PC-3 (cell line): ENCODE data around the gene IPO4. TPM values are rescaled to one million over a fixed set of nuclear protein-coding genes. Genes with fewer than 3 reads are reported as not detected.

Experiments used
- ATAC-seq: fragments of 200-7000 bp; cut with Tn5 transposase; 2 replicates; pipeline ENCODE4 v1.9.1; 2020; ENCODE audit warnings: mild to moderate bottlenecking, moderate library complexity
- BruUV-seq: library from RNA; stranded (reverse); fragments of 400-500 nt; replicated peaks from 2 replicates; lab custom pipeline; 2021; lab: Mats Ljungman, UMichigan
- CTCF ChIA-PET: fragments of 300-600 bp; sonication (Branson Sonifier 250); formaldehyde crosslinking; loops from one replicate; lab custom pipeline; 2022; ENCODE audit warnings: antibody characterized with exemption; lab: Charles Lee
- POLR2A ChIA-PET: fragments of 300-600 bp; sonication (Branson Sonifier 250); formaldehyde crosslinking; loops from one replicate; lab custom pipeline; 2022; ENCODE audit warnings: antibody characterized with exemption; ENCODE audit not compliant: unreplicated experiment; lab: Charles Lee
- DNase-seq: peaks from one replicate; pipeline ENCODE4 v3.0.0-alpha.2; 2015
- H2AFZ ChIP-seq: fragments of 300-600 bp; sonication (generic); 2 replicates; pipeline ENCODE4 v1.6.0; 2016; ENCODE audit warnings: antibody characterized with exemption, low read length
- H3F3A ChIP-seq: fragments of 300-600 bp; sonication (generic); one replicate; pipeline ENCODE4 v1.6.0; 2017; ENCODE audit warnings: antibody characterized with exemption, low read length, control low read depth, mild to moderate bottlenecking; ENCODE audit not compliant: unreplicated experiment
- H3K27ac ChIP-seq: fragments of 300-600 bp; sonication (generic); 2 replicates; pipeline ENCODE4 v1.5.1; 2016; ENCODE audit warnings: mild to moderate bottlenecking, low read length
- H3K27me3 ChIP-seq: fragments of 300-600 bp; sonication (generic); 2 replicates; pipeline ENCODE4 v1.6.1; 2016; ENCODE audit warnings: low read length, mixed read lengths
- H3K36me3 ChIP-seq: fragments of 300-600 bp; sonication (generic); 2 replicates; pipeline ENCODE4 v1.6.1; 2016; ENCODE audit warnings: low read depth, mixed run types, low read length, mixed read lengths
- H3K4me1 ChIP-seq: fragments of 300-600 bp; sonication (generic); 2 replicates; pipeline ENCODE4 v1.5.1; 2016; ENCODE audit warnings: low read length; ENCODE audit not compliant: insufficient read depth
- H3K4me2 ChIP-seq: fragments of 300-600 bp; sonication (generic); 2 replicates; pipeline ENCODE4 v1.6.0; 2016; ENCODE audit warnings: low read length
- H3K4me3 ChIP-seq: fragments of 300-600 bp; sonication (generic); 2 replicates; pipeline ENCODE4 v1.5.1; 2016; ENCODE audit warnings: mild to moderate bottlenecking, low read length, mixed read lengths
- H3K79me2 ChIP-seq: fragments of 300-600 bp; sonication (generic); 2 replicates; pipeline ENCODE4 v1.6.1; 2017; ENCODE audit warnings: low read length, mixed read lengths
- H3K9ac ChIP-seq: fragments of 300-600 bp; sonication (generic); 2 replicates; pipeline ENCODE4 v1.6.0; 2016; ENCODE audit warnings: mild to moderate bottlenecking, low read length
- H3K9me2 ChIP-seq: fragments of 300-600 bp; sonication (generic); replicated peaks from 2 replicates; pipeline ENCODE4 v1.6.1; 2016; ENCODE audit warnings: mixed run types, low read length, mixed read lengths
- H3K9me3 ChIP-seq: fragments of 300-600 bp; sonication (generic); 2 replicates; pipeline ENCODE4 v1.6.1; 2016; ENCODE audit warnings: low read length, mixed read lengths
- H4K20me1 ChIP-seq: fragments of 300-600 bp; sonication (generic); 2 replicates; pipeline ENCODE4 v1.6.1; 2016; ENCODE audit warnings: low read length, mixed read lengths
- EZH2 ChIP-seq: fragments of 300-600 bp; sonication (generic); IDR thresholded peaks from one replicate; pipeline ENCODE4 v1.6.1; 2017; ENCODE audit warnings: antibody characterized with exemption, mild to moderate bottlenecking, low read length; ENCODE audit not compliant: unreplicated experiment
- EZH2phosphoT487 ChIP-seq: fragments of 300-600 bp; sonication (generic); IDR thresholded peaks from 2 replicates; pipeline ENCODE4 v1.6.1; 2018; ENCODE audit warnings: mild to moderate bottlenecking, antibody characterized with exemption, low read length, borderline replicate concordance
- intact Hi-C: fragments of 100-400 bp; cut with micrococcal nuclease; formaldehyde crosslinking; loops from 2 replicates; pipeline ENCODE4 v1.9.0; 2023
- total RNA-seq: library from RNA; depleted of rRNA; stranded (reverse); fragments of >200 nt; gene quantifications from 2 replicates; pipeline ENCODE4 v1.2.3, GENCODE V29; 2014
- TF ChIP-seq, protein P1 (sequence below): fragments of 300-600 bp; sonication (generic); conservative IDR thresholded peaks from 2 replicates; pipeline ENCODE4 v1.5.1; 2017; ENCODE audit warnings: antibody characterized with exemption, low read depth, mild to moderate bottlenecking, low read length

IPO4 gene
- total RNA-seq, 1 experiment from 2014 or later, result 211 TPM

DNA sequence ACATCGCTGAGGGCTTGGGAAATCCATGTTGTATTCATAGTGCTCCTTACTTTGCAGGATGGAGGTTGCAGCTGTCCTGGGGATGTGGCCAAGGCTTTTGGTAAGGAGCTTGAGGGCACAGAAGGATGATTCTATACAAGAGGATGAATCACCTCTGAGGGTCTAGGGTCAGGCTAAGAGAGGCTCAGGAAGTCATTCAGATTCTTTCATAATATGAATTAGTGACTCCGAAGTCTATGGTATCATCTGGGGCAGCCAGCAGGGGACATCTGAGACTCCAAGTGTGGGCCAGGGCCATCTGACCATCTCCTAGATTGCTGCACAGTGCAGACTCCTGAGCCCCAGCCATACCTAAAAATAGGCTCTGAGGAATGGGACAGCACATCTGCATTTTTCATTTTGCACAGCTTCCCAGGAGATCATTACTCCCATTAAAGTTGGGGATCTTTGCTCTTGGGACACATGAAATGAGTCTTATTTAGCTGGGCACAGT, 48.9 kb upstream of the IPO4 start:
- no peak for DNase-seq
- ATAC-seq, result no peak
- POLR2A ChIA-PET, result no interaction called here
- no peaks in the 10 kb centered on the region for H3K9me2 ChIP-seq
- CTCF ChIA-PET, result no interaction called here
- no peak overlapping the region for H2AFZ ChIP-seq
- 0 out of 2 replicates have a peak, but pooled peaks cover 3% of the 10 kb centered on the region for H4K20me1 ChIP-seq
- H3K4me2 ChIP-seq, result no peak overlapping the region
- H3F3A ChIP-seq, result no peaks in the 10 kb centered on the region
- no peaks in the 10 kb centered on the region for H3K9me3 ChIP-seq
- H3K36me3 ChIP-seq, result peaks cover 45% of the 10 kb centered on the region
- peaks cover 53% of the 10 kb centered on the region for H3K4me1 ChIP-seq
- H3K27me3 ChIP-seq, result no peaks in the 10 kb centered on the region
- peaks cover 52% of the 10 kb centered on the region for H3K79me2 ChIP-seq
- intact Hi-C loops, result no loop called here
- BruUV-seq, result no TSS peak
- TF ChIP-seq EZH2phosphoT487 (no peak), EZH2 (no peak)
- TF ChIP-seq, protein P1, sequence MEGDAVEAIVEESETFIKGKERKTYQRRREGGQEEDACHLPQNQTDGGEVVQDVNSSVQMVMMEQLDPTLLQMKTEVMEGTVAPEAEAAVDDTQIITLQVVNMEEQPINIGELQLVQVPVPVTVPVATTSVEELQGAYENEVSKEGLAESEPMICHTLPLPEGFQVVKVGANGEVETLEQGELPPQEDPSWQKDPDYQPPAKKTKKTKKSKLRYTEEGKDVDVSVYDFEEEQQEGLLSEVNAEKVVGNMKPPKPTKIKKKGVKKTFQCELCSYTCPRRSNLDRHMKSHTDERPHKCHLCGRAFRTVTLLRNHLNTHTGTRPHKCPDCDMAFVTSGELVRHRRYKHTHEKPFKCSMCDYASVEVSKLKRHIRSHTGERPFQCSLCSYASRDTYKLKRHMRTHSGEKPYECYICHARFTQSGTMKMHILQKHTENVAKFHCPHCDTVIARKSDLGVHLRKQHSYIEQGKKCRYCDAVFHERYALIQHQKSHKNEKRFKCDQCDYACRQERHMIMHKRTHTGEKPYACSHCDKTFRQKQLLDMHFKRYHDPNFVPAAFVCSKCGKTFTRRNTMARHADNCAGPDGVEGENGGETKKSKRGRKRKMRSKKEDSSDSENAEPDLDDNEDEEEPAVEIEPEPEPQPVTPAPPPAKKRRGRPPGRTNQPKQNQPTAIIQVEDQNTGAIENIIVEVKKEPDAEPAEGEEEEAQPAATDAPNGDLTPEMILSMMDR, result no peak
- H3K9ac ChIP-seq, result no peak overlapping the region
- no peak overlapping the region for H3K27ac ChIP-seq
- no peak overlapping the region for H3K4me3 ChIP-seq

DNA sequence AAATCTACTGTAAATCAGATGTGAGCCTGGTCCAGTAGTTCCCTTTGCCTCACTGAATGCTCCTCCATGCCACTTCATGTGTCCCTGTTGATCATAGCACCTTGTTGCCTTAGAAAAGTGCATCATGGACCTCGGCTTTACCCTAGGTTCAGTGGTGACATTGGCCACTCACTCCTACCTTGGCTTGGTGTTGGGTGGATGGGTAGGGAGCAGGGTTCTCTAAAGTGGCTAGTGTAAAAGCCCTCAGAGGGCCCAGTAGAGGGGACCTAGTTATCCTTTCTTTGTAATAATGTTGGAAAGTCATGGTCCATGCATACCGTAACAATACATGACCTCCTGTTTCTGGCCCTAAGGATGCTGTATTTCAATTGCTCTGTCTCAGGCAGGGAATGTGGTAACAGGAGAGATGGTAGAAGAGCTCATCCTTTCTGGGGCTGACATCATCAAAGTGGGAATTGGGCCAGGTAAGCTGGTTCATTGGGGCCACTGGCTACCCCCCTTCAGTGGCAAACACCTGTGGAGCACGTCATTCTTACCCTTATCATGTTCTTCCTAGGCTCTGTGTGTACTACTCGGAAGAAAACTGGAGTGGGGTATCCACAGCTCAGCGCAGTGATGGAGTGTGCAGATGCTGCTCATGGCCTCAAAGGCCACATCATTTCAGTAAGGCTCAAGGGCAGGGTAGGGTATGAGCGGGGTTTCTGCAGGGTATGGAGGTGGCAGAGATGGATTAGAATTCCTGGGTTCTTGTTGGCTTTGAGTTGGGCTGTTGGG, 48.3 kb upstream of the IPO4 start:
- CTCF ChIA-PET, result no interaction called here
- peaks cover 53% of the 10 kb centered on the region for H3K4me1 ChIP-seq

More for the DNA sequence above, 48.3 kb upstream of the IPO4 start:
- Histone ChIP-seq H3K9me3 (no peaks in the 10 kb centered on the region), H3K36me3 (peaks cover 45% of the 10 kb centered on the region), H3K9me2 (no peaks in the 10 kb centered on the region), H3K27me3 (no peaks in the 10 kb centered on the region), H3K4me3 (no peak overlapping the region), H3F3A (no peaks in the 10 kb centered on the region), H3K9ac (no peak overlapping the region), H4K20me1 (0 out of 2 replicates have a peak, but pooled peaks cover 3% of the 10 kb centered on the region), H3K79me2 (peaks cover 53% of the 10 kb centered on the region), H3K27ac (no peak overlapping the region), H3K4me2 (no peak overlapping the region), H2AFZ (no peak overlapping the region)
- DNase-seq, result no peak
- intact Hi-C loops, result no loop called here
- POLR2A ChIA-PET, result no interaction called here
- no TSS peak for BruUV-seq
- no peak for ATAC-seq
- TF ChIP-seq EZH2 (no peak), EZH2phosphoT487 (no peak)
- TF ChIP-seq, protein P1, result no peak
